ENCODE data around the gene PET117.
"Not testable (repeated sequence)": the region's sequence is repeated elsewhere in the genome, so short reads cannot be mapped to it uniquely, and the experiment has no call there.

The PET117 gene

GRCh38 chr20:18101125-18101810 is 36.4 kb upstream of the PET117 start:
- 47% methylated on average over 7 of the region's 7 CpGs for WGBS, 2 experiments

GRCh38 chr20:18103497-18103896 is 34.2 kb upstream of the PET117 start:
- H3K4me1 ChIP-seq (ENCODE audit: control insufficient read depth, insufficient read depth, low read length) = no peaks in the 10 kb centered on the region
- H3K27me3 ChIP-seq (ENCODE audit: control insufficient read depth, insufficient read depth, low read length, poor library complexity, severe bottlenecking) = no peaks in the 10 kb centered on the region
- 75 to 100% methylated on average over 1 of the region's 1 CpG for WGBS, 2 experiments
- H3K27ac ChIP-seq (ENCODE audit: insufficient read depth, low read depth, low read length, poor library complexity, severe bottlenecking) = no peak overlapping the region
- no peaks in the 10 kb centered on the region for H3K36me3 ChIP-seq (ENCODE audit: control insufficient read depth, insufficient read depth, low read length)
- no peak overlapping the region for H3K4me3 ChIP-seq (ENCODE audit: insufficient read depth, low read depth, low read length)
- no peaks in the 10 kb centered on the region for H3K9me3 ChIP-seq (ENCODE audit: control insufficient read depth, low read length)

More at GRCh38 chr20:18101125-18101810, 36.4 kb upstream of the PET117 start:
- Histone ChIP-seq H3K9me3 (ENCODE audit: control insufficient read depth, low read length) (no peaks in the 10 kb centered on the region), H3K27me3 (ENCODE audit: control insufficient read depth, insufficient read depth, low read length, poor library complexity, severe bottlenecking) (no peaks in the 10 kb centered on the region), H3K36me3 (ENCODE audit: control insufficient read depth, insufficient read depth, low read length) (no peaks in the 10 kb centered on the region), H3K27ac (ENCODE audit: insufficient read depth, low read depth, low read length, poor library complexity, severe bottlenecking) (no peak overlapping the region), H3K4me3 (ENCODE audit: insufficient read depth, low read depth, low read length) (no peak overlapping the region), H3K4me1 (ENCODE audit: control insufficient read depth, insufficient read depth, low read length) (no peaks in the 10 kb centered on the region)

GRCh38 chr20:18108326-18108725 is 29.3 kb upstream of the PET117 start:
- H3K4me1 ChIP-seq (ENCODE audit: control insufficient read depth, insufficient read depth, low read length) = no peaks in the 10 kb centered on the region
- no peaks in the 10 kb centered on the region for H3K27me3 ChIP-seq (ENCODE audit: control insufficient read depth, insufficient read depth, low read length, poor library complexity, severe bottlenecking)
- H3K9me3 ChIP-seq (ENCODE audit: control insufficient read depth, low read length) = no peaks in the 10 kb centered on the region
- H3K4me3 ChIP-seq (ENCODE audit: insufficient read depth, low read depth, low read length) = no peak overlapping the region
- no peaks in the 10 kb centered on the region for H3K36me3 ChIP-seq (ENCODE audit: control insufficient read depth, insufficient read depth, low read length)
- H3K27ac ChIP-seq (ENCODE audit: insufficient read depth, low read depth, low read length, poor library complexity, severe bottlenecking) = no peak overlapping the region
- 86 to 93% methylated on average over 2 of the region's 2 CpGs for WGBS, 2 experiments

DNA sequence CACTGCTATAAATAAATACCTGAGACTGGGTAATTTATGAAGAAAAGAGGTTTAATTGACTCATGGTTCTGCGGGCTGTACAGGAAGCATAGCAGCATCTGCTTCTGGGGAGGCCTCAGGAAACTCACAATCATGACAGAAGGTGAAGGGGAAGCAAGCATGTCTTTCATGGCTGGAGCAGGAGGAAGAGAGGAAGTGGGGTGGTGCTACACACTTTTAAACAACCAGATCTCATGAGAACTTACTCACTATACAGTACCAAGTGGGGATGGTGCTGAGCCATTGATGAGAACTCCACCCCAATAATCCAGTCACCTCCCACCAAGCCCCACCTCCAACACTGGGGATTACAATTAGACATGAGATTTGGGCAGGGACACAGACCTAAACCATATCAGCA is 9.1 kb upstream of the PET117 start:
- H3K27ac ChIP-seq (ENCODE audit: insufficient read depth, low read depth, low read length, poor library complexity, severe bottlenecking); H3K4me1 ChIP-seq (ENCODE audit: control insufficient read depth, insufficient read depth, low read length); H3K36me3 ChIP-seq (ENCODE audit: control insufficient read depth, insufficient read depth, low read length); H3K27me3 ChIP-seq (ENCODE audit: control insufficient read depth, insufficient read depth, low read length, poor library complexity, severe bottlenecking); H3K9me3 ChIP-seq (ENCODE audit: control insufficient read depth, low read length); H3K4me3 ChIP-seq (ENCODE audit: insufficient read depth, low read depth, low read length): not testable (repeated sequence)
- WGBS, 2 experiments = 88 to 93% methylated on average over 1 of the region's 1 CpG

DNA sequence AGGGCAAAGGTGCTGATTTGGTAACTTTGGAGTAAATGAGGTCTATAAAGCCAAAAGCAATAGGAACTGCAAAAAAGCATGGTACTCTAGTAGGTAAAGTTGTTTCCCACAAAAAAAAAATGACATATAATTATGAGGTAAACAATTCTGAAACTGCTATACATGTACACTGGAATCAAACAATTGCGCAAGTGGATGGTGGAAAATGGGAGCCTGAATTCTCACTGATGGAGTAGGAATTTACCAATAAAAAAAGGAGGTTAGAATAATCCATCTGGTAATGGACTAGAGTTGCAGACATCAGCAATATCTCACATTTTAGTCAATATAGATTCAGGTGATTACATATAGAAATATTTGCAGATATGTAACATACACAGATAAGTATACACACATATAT is 5.0 kb upstream of the PET117 start:
- no peak overlapping the region for H3K27ac ChIP-seq (ENCODE audit: insufficient read depth, low read depth, low read length, poor library complexity, severe bottlenecking)
- H3K4me3 ChIP-seq (ENCODE audit: insufficient read depth, low read depth, low read length) = no peak overlapping the region
- H3K27me3 ChIP-seq (ENCODE audit: control insufficient read depth, insufficient read depth, low read length, poor library complexity, severe bottlenecking) = peaks cover 10% of the 10 kb centered on the region
- no peaks in the 10 kb centered on the region for H3K36me3 ChIP-seq (ENCODE audit: control insufficient read depth, insufficient read depth, low read length)
- H3K4me1 ChIP-seq (ENCODE audit: control insufficient read depth, insufficient read depth, low read length) = peaks cover 4% of the 10 kb centered on the region
- 88 to 91% methylated on average over 1 of the region's 1 CpG for WGBS, 2 experiments
- H3K9me3 ChIP-seq (ENCODE audit: control insufficient read depth, low read length) = no peaks in the 10 kb centered on the region

DNA sequence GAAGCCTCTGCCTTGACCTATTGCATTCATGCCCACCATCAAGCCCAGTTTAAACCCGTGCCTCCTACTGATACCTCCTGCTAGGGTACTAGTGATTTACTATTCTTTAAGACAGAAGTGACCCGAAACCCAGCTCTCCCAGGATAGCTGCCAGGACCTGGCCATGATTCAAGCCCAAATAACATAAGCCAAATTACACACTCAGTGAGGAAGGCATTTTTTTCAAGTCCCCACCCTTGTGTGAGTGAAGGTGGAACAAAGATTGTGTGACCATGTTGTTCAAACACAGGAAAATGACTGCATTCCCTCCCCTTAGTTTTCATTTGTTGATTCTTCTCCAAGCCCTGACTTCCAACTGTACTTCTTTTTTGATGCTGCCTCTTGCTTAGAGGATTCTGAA is 3.7 kb upstream of the PET117 start:
- H3K9me3 ChIP-seq (ENCODE audit: control insufficient read depth, low read length) = no peaks in the 10 kb centered on the region
- no peak overlapping the region for H3K27ac ChIP-seq (ENCODE audit: insufficient read depth, low read depth, low read length, poor library complexity, severe bottlenecking)
- WGBS, 2 experiments = 70 to 83% methylated on average over 2 of the region's 2 CpGs
- no peak overlapping the region for H3K4me3 ChIP-seq (ENCODE audit: insufficient read depth, low read depth, low read length)
- peaks cover 6% of the 10 kb centered on the region for H3K4me1 ChIP-seq (ENCODE audit: control insufficient read depth, insufficient read depth, low read length)
- H3K36me3 ChIP-seq (ENCODE audit: control insufficient read depth, insufficient read depth, low read length) = no peaks in the 10 kb centered on the region
- H3K27me3 ChIP-seq (ENCODE audit: control insufficient read depth, insufficient read depth, low read length, poor library complexity, severe bottlenecking) = peaks cover 10% of the 10 kb centered on the region

GRCh38 chr20:18138266-18138582 is 561 bp downstream of the PET117 start:
- Histone ChIP-seq H3K9me3 (ENCODE audit: control insufficient read depth, low read length) (no peaks in the 10 kb centered on the region), H3K4me3 (ENCODE audit: insufficient read depth, low read depth, low read length) (peak overlapping the region; percentile 90), H3K27me3 (ENCODE audit: control insufficient read depth, insufficient read depth, low read length, poor library complexity, severe bottlenecking) (peaks cover 5% of the 10 kb centered on the region), H3K4me1 (ENCODE audit: control insufficient read depth, insufficient read depth, low read length) (peaks cover 10% of the 10 kb centered on the region), H3K36me3 (ENCODE audit: control insufficient read depth, insufficient read depth, low read length) (peaks cover 7% of the 10 kb centered on the region), H3K27ac (ENCODE audit: insufficient read depth, low read depth, low read length, poor library complexity, severe bottlenecking) (no peak overlapping the region)
- 0% methylated on average over 14 to 15 of the region's 15 CpGs for WGBS, 2 experiments

GRCh38 chr20:18138639-18139583 is 1.2 kb downstream of the PET117 start:
- no peaks in the 10 kb centered on the region for H3K9me3 ChIP-seq (ENCODE audit: control insufficient read depth, low read length)
- H3K36me3 ChIP-seq (ENCODE audit: control insufficient read depth, insufficient read depth, low read length) = peaks cover 7% of the 10 kb centered on the region
- peaks cover 10% of the 10 kb centered on the region for H3K4me1 ChIP-seq (ENCODE audit: control insufficient read depth, insufficient read depth, low read length)
- H3K27ac ChIP-seq (ENCODE audit: insufficient read depth, low read depth, low read length, poor library complexity, severe bottlenecking) = no peak overlapping the region
- H3K4me3 ChIP-seq (ENCODE audit: insufficient read depth, low read depth, low read length) = peak overlapping the region; percentile 90
- H3K27me3 ChIP-seq (ENCODE audit: control insufficient read depth, insufficient read depth, low read length, poor library complexity, severe bottlenecking) = peaks cover 5% of the 10 kb centered on the region
- WGBS, 2 experiments = 48 to 51% methylated on average over 7 of the region's 7 CpGs

GRCh38 chr20:18139832-18140231 is 2.2 kb downstream of the PET117 start:
- Histone ChIP-seq H3K4me3 (ENCODE audit: insufficient read depth, low read depth, low read length) (no peak overlapping the region), H3K36me3 (ENCODE audit: control insufficient read depth, insufficient read depth, low read length) (peaks cover 7% of the 10 kb centered on the region), H3K9me3 (ENCODE audit: control insufficient read depth, low read length) (no peaks in the 10 kb centered on the region), H3K4me1 (ENCODE audit: control insufficient read depth, insufficient read depth, low read length) (peaks cover 10% of the 10 kb centered on the region), H3K27me3 (ENCODE audit: control insufficient read depth, insufficient read depth, low read length, poor library complexity, severe bottlenecking) (peaks cover 5% of the 10 kb centered on the region), H3K27ac (ENCODE audit: insufficient read depth, low read depth, low read length, poor library complexity, severe bottlenecking) (no peak overlapping the region)
- WGBS, 2 experiments = 95 to 97% methylated on average over 2 of the region's 2 CpGs

GRCh38 chr20:18144541-18145099 is 7.0 kb downstream of the PET117 start:
- Histone ChIP-seq H3K9me3 (ENCODE audit: control insufficient read depth, low read length) (no peaks in the 10 kb centered on the region), H3K27ac (ENCODE audit: insufficient read depth, low read depth, low read length, poor library complexity, severe bottlenecking) (no peak overlapping the region), H3K4me3 (ENCODE audit: insufficient read depth, low read depth, low read length) (no peak overlapping the region), H3K27me3 (ENCODE audit: control insufficient read depth, insufficient read depth, low read length, poor library complexity, severe bottlenecking) (no peaks in the 10 kb centered on the region), H3K36me3 (ENCODE audit: control insufficient read depth, insufficient read depth, low read length) (peaks cover 10% of the 10 kb centered on the region), H3K4me1 (ENCODE audit: control insufficient read depth, insufficient read depth, low read length) (no peaks in the 10 kb centered on the region)
- WGBS, 2 experiments = 100% methylated on average over 1 of the region's 1 CpG; no CpG with 5 or more reads in 1 of the 2 experiments
